Stimulated activated CD4-positive, alpha-beta T cell treated with anti-CD3 and anti-CD28 coated beads, Interleukin-4, amount 100 ng/mL, for 24 hours (primary cell): ENCODE results near the gene MGAT5B.
"Not testable (repeated sequence)": the region's sequence is repeated elsewhere in the genome, so short reads cannot be mapped to it uniquely, and the experiment has no call there.

Experiments used
- DNase-seq: peaks from one replicate; pipeline ENCODE4 v3.0.0-alpha.2; 2020

MGAT5B gene

GRCh38 chr17:76849160-76849559 lies 19.0 kb upstream of the MGAT5B start:
- DNase-seq = not testable (repeated sequence)

GRCh38 chr17:76852843-76853242 lies 15.4 kb upstream of the MGAT5B start:
- DNase-seq = no peak

- DNase-seq = no peak
Measured at GRCh38 chr17:76855105-76855504, 13.1 kb upstream of the MGAT5B start.

- DNase-seq = no peak
Measured at GRCh38 chr17:76862079-76862478, 6.1 kb upstream of the MGAT5B start.

- DNase-seq = no peak
Measured at GRCh38 chr17:76862494-76862893, 5.7 kb upstream of the MGAT5B start.

- DNase-seq = no peak
Measured at GRCh38 chr17:76864024-76864423, 4.2 kb upstream of the MGAT5B start.

GRCh38 chr17:76865174-76865573 lies 3.0 kb upstream of the MGAT5B start:
- DNase-seq = no peak

GRCh38 chr17:76866203-76866602 lies 2.0 kb upstream of the MGAT5B start:
- no peak for DNase-seq

GRCh38 chr17:76866774-76867577 lies 1.2 kb upstream of the MGAT5B start:
- DNase-seq = no peak

GRCh38 chr17:76867578-76868175 lies 527 bp upstream of the MGAT5B start:
- no peak for DNase-seq

- no peak for DNase-seq
Measured at GRCh38 chr17:76868669-76869495, 678 bp downstream of the MGAT5B start.

- DNase-seq = no peak
Measured at GRCh38 chr17:76869496-76870376, 1.5 kb downstream of the MGAT5B start.

GRCh38 chr17:76870377-76870714 lies 2.1 kb downstream of the MGAT5B start:
- no peak for DNase-seq

- DNase-seq = no peak
Measured at GRCh38 chr17:76871668-76872067, 3.5 kb downstream of the MGAT5B start.

- DNase-seq = no peak
Measured at GRCh38 chr17:76872221-76872873, 4.1 kb downstream of the MGAT5B start.

- no peak for DNase-seq
Measured at GRCh38 chr17:76872874-76873221, 4.6 kb downstream of the MGAT5B start.

- no peak for DNase-seq
Measured at GRCh38 chr17:76873856-76874255, 5.7 kb downstream of the MGAT5B start.

GRCh38 chr17:76877437-76877836 lies 9.2 kb downstream of the MGAT5B start:
- DNase-seq = no peak

GRCh38 chr17:76878568-76878967 lies 10.4 kb downstream of the MGAT5B start:
- DNase-seq = no peak

- no peak for DNase-seq
Measured at GRCh38 chr17:76879254-76879653, 11.1 kb downstream of the MGAT5B start.

GRCh38 chr17:76879691-76880090 lies 11.5 kb downstream of the MGAT5B start:
- DNase-seq = no peak

GRCh38 chr17:76880268-76880667 lies 12.1 kb downstream of the MGAT5B start:
- DNase-seq = no peak
